Endothelial cell of umbilical vein (primary cell): ENCODE data around the gene ACIN1.

Experiments used
- EZH2 ChIP-seq: IDR thresholded peaks from 2 replicates; pipeline ENCODE4 v1.6.1; 2012; ENCODE audit warnings: borderline replicate concordance, low read depth, mild to moderate bottlenecking, moderate library complexity, low read length, inconsistent platforms; ENCODE audit not compliant: severe bottlenecking
- POLR2A ChIP-seq: IDR thresholded peaks from 2 replicates; pipeline ENCODE4 v1.6.1; 2012; ENCODE audit warnings: low read depth, mild to moderate bottlenecking, control low read depth, low read length

- no peak for TF ChIP-seq POLR2A
- no peak for TF ChIP-seq EZH2
Observed at GRCh38 chr14:23023795-23024152, 71.2 kb downstream of the ACIN1 start.
